GM19452 (cell line): ENCODE data around the gene SRCAP.
"Not testable (repeated sequence)": the region's sequence is repeated elsewhere in the genome, so short reads cannot be mapped to it uniquely, and the experiment has no call there.

Experiments used
- ATAC-seq: cut with Tn5 transposase; IDR thresholded peaks from one replicate; pipeline ENCODE4 v1.9.1; 2021; ENCODE audit not compliant: unreplicated experiment

The SRCAP gene

DNA sequence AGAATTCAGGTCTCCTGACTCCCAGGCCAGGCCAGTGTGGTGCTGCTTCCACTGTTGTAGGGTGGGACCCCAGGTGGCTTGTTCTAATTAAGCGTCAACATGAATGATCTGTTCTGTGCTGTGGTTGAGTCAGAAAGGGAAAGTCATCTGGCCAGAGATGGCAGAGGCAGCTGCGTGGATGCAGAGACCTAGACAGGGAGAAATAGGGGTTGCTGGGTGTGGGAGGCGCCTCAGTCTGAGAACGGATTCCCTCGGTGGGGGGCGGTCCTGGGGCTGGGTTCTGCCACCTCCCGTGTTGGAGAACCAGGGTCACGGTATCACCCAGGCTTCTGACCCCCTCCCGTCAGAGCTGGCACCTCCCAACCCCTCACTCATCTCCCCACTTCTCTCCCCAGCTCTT lies 35.2 kb upstream of the SRCAP start:
- no peak for ATAC-seq

DNA sequence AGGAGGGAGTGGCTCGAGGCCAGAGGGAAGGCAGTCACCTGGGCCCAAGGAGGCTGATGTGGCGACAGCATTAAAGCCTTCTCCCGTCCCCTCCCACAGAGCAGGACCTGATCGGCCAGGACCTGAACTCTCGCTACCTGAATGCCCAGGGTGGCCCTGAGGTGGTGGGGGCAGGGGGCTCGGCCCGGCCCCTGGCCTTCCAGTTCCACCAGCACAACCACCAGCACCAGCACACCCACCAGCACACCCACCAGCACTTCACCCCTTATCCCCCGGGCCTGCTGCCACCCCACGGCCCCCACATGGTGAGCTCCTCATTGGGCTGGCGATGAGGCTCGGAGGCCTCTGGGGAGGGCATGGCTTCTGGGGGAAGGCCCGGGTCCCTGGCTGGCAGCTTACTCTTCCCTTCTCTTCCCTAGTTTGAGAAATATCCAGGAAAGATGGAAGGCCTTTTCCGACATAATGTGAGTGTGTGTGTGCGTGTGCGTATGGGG lies 34.3 kb upstream of the SRCAP start:
- ATAC-seq: no peak

DNA sequence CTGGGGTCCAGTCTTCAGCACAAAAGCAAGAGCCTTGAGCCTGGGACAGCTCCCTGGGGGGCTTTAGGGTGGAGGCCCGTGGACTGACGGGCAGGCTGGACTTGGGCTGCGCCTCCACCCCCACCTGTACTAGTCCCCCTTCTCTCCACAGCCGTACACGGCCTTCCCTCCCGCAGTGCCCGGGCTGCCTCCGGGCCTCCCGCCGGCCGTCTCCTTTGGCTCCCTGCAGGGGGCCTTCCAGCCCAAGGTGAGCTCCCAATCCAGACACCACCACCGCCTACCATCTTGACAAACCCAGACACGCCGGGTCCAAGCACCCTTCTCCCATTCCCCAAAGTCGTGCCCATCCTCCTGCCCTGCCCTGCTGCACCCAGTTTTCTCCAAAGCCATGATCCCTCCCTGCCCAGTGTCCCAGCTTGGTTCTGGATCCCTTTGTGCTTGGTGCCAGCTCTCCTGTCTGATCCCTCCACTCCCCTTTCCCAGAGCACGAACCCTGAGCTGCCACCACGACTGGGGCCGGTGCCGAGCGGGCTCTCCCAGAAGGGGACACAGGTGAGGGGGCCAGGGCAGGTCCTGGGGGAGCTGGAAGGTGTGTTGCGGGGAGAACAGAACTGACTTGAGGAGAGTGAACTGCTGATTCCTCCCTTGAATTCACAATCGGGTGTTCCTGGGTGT lies 33.7 kb upstream of the SRCAP start:
- ATAC-seq: no peak

DNA sequence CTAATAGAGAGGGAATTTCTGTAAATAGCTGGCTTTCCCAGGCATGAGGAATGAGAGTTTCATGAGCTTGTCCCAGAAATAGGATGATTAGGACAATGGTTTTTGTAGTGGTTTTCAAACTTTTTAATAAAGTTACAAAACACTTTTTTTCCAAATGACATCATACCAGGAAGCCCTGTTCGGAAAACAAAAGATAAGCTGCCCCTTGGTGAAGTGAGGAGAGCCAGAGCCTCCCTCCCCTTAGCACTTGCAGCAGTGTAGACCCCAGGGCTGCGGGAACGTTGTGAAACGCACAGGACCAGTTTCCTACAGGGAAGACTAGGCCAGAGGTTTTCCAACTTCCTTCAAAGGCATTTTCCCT lies 33.2 kb upstream of the SRCAP start:
- no peak for ATAC-seq

DNA sequence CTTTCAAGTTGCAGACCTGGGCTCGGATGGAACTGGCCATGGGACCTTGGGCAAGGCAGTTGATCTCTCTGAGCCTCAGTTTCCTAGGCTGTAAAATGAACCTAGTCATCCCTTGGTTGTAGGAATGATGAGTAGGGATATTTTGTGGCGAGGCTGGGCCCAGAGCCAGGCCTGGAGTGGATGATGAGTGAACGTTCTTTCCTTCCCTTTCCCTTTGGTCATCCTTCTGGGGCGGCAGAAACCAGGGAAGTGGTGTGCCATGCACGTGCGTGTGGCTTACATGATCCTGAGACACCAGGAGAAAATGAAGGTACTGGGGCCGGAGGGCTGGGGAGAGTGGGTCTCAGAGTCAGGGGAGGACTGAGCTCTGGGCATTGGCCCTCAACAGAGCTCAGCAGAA lies 32.3 kb upstream of the SRCAP start:
- no peak for ATAC-seq

DNA sequence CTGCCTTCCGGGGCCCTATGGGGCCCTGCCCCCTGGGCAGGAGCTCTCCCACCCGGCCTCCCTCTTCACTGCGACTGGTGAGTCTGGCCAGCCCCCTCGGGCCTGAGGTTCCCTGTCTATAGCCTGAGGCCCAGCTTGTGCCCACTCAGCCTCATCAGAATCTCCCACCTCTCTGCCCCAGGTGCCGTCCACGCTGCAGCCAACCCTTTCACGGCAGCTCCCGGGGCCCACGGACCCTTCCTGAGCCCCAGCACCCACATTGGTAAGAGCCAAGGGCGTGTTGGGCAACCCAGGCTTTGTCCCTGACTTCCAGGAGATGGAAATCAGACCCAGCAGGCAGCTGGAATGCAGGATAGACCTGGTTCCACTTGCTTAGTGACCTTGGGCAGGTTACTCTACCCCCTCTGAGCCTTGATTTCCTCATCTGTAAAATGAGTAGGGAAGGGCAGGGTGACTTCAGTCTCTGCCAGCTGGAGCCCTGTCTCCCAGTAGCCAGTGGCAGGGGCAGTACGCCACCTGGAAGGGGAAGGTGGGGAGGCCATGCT lies 31.5 kb upstream of the SRCAP start:
- no peak for ATAC-seq

DNA sequence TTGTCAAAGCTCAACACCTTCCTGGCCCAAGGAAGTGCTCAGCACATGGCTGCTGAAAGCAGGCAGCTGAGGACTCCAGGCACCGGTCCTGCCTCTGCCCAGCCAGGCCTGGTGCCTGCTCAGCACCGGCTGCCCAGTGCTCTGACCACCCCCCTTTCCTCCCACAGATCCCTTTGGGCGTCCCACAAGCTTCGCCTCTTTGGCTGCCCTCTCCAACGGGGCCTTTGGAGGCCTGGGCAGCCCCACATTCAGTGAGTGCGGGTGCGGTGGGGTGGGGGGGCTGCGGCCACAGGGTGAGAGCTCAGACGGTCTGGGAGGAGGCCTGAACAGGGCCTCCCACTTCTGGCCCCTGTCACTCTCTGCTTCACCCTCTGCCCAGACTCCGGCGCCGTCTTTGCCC lies 30.6 kb upstream of the SRCAP start:
- no peak for ATAC-seq

DNA sequence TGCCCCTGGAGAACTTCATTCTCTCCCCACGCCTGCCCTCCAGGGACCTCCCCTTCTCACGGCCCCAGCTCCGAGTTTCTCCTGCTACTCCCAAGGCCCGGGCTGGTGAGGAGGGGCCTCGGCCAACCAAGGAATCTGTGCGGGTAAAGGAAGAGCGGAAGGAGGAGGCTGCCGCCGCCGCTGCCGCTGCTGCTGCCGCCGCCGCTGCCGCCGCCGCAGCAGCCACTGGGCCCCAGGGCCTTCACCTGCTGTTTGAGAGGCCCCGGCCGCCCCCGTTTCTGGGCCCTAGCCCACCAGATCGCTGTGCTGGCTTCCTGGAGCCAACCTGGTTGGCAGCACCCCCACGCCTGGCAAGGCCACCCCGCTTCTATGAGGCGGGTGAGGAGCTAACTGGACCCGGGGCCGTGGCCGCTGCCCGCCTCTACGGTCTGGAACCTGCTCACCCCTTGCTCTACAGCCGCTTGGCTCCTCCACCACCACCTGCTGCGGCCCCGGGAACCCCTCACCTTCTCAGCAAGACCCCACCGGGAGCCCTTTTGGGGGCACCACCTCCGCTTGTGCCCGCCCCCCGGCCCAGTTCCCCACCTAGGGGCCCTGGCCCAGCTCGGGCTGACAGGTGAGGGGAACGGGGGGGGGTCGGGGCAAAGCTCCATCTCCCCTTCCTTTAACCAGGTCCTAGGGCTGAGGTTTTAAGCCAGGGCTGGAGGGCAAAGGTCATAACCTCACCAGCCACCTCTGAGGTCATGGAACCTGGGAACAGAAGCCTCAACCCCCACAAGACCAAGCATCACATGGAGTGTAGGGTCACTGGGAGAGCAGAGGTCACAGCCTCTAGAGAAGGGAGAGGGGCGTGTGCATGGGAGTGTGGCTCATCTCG lies 29.7 kb upstream of the SRCAP start:
- ATAC-seq: no peak

DNA sequence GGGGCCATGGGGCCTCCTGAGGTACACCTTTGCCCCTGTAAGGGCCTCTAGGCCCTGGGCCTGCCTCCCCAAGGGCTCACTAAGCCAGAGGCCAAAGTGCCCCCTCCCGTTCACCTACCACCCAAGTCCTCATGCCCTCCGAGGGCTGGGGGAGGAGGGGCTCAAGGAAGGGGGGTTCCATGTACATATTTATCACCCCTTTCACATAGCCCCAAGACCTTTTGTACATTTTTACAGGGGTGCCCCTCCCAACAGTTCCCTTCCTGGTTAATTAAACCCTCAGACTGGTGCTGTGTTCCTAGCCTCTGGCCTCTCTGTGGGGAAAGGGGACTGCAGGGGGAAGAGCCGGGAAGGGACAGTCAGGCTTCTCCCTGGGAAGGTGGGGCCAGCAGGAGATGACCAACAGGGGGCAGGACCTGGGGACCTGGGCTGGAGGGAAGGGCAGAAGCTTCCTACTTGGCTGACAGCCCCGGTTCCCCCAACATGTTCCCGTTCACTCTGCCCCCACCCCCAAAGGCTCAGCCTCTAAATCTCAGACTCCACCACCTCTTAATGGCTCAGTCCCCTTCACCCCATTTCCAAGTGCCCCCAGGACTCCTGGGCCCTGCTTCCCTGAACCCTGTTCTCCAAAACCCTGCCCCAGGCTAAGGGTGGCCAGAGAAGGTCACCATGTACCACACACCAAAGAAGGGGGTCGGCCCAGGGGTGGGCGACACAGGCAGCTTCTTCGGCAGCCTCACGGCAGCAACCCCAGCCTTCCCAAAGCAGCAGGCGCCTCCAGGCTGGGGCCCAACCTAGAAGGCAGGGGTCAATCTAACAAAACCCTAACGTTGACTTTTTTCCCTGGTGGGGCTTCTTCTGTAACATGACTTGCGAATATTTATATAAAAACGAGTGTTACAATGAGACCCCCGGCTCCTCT lies 28.8 kb upstream of the SRCAP start:
- ATAC-seq: no peak

DNA sequence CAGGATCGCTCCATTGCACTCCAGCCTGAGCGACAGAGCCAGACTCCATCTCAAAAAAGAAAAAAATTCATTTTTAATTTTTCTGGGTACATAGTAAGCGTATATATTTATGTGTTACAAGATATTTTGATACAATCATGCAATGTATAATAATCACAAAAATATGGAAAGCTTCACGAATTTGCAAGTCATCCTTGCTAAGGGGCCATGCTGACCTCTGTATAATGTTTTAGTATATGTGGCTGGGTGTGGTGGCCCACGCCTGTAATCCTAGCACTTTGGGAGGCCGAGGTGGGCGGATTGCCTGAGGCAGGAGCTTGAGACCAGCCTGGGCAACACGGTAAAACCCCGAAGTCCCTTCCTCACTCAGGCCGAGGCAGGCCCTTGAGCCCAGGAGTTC lies 23.8 kb upstream of the SRCAP start:
- ATAC-seq: no peak

DNA sequence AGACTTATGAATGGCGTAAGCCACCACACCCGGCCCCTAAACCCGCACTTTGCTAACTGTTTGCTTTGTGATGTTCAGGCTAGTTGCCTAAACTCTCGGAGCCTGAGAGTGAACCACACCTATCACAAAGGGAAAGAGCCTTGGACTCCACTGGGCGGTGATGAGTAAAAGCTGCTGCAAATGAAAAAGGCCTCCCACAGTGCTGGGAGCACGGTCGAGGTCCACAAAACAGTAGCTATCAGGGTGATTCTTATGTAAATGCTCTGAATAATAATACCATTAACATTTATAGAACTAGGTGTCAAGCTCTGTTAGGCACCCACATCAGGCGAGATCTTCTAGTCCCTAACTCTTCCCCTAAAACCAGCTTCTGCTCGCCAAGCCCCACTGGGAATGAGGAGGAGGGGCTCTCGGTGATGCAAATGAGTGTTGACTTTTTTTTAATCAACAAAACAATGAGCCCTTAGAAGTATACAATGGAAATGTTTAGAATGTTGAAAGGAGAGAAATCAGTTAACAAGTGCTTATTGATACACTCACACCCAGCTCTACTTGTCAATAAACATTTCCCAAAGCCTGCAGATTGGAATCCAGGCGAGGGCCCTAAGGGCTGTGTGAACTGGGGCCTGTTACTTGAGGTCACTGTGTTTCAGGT lies 20.9 kb upstream of the SRCAP start:
- no peak for ATAC-seq

DNA sequence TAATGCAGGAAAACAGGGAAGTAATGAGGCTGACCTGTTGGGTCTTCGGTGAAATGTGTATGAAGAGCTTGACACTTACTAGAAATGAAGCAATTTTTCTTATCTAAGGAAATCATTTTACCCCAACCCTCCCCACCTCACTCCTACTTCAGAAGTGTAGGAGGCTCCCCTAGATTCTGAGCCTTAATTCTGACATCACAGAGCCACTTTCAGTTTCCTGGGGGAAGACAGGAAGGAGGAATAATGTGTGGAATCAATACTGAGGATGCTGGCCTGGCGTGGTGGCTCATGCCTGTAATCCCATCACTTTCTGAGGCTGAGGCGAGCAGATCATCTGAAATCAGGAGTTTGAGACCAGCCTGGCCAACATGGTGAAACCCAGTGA lies 20.4 kb upstream of the SRCAP start:
- no peak for ATAC-seq

DNA sequence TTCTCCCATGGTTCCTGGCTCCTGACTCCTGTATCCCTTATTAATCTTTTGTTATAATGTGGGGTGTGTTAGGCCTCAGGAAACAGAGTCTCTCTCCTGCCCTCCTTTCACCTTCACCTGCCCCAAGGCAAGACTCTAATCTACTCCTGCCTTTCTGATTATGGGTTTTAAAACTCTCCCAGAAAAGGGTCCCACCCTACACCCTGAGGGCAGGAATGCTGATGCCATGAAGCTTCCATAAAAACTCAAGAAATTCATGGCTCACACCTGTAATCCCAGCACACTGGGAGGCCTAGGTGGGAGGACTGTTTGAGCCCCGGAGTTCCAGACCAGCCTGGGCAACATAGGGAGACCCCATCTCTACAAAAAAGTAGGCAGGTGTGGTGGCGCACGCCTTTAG lies 18.6 kb upstream of the SRCAP start:
- ATAC-seq: no peak

DNA sequence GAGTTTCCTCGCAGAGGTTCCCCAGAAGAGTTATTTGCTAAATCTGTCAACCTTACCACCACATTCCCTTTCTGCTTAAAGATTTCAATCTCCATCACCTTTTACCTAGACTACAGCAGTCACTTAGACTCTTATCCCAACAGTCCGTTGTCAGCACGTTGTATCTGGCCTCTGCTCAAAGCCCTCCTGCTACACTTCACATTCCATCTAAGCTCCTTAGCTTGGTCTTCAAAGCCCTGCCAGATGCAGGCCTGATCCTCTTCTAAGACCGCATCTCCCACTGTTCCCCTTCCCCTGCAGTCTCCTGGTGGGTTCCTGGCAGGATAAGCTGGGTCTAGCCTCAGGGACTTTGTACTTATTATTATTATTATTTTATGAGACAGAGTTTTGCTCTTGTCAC lies 10.3 kb upstream of the SRCAP start:
- no peak for ATAC-seq

DNA sequence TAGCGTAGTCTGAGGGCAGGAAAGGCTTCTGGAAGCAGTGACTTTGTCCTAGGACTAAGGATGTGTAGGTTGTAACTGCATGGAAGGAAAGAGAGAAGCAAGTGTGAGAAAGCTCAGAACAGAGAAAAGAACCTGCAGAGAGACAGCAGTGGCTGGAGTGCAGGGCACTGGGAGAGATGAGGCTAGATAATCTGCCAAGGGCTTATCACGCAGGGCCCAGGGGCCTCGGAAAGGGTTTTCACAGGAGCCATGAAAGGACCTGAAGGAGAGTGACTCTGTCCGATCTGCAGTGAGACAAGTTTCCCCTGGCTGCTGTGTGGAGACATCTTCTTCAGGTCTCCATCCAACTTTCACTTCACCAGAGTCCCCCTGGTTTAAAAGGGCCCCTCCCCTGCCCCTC lies 7.1 kb upstream of the SRCAP start:
- no peak for ATAC-seq

DNA sequence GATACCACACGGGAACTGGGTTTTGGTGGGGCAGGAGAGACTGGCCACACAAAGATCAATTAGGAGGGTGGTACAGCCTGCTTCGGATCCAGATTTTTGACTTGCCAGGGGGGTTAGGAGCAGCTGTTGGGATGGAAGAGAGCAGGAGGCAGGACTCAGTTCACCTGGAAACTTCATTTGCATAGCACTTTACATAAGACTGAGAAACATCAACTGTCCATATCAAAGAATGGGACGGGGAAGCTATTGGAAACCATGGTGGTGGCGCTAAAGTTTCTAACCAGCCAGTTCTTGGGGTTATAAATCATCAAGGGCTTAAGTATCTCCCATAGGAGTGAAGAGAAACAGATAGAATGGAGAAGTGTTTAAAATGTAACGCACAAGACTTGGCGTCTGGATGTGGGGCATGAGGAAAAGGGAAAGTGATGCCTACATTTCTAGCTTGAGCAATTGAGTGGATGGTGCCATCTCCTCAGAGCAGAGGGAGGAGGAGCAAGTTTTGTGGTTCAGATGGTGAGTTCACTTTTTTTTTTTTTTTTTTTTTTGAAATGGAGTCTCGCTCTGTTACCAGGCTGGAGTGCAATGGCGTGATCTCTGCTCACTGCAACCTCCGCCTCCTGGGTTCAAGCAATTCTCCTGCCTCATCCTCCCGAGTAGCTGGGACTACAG lies 6.4 kb upstream of the SRCAP start:
- no peak for ATAC-seq

DNA sequence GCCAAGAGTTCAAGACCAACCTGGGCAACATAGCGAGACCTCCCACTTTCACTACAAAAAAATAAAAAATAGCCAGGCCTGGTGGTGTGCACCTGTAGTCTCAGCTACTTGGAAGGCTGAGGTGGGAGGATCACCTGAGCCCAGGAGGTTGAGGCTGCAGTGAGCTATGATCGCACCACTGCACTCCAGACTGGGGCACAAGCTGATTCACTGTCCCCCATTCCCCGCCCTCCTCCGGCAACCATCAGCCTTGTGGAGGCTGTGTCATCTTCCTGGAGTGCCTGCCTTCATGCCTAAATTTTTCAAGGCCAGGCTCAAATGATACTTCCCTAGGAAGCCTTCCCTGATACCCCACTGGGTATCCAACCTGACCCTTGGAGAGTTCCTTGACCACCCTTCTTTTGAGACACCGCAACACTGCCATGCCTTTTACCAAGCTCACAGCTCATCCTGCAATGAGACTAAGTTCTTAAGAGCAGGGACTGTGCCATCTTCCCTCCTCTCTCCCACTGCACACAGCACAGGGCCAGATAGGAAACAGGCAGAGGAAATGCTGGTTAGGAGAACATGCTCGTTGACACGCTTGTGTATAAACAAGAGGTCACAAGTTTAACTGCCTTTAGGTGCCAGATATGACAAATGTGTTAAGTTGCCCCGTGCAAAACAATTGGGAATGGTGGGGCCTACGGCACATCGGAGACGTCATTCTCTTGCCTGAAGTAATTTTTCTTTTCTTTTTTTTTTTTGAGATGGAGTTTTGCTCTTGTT lies 3.9 kb upstream of the SRCAP start:
- no peak for ATAC-seq

DNA sequence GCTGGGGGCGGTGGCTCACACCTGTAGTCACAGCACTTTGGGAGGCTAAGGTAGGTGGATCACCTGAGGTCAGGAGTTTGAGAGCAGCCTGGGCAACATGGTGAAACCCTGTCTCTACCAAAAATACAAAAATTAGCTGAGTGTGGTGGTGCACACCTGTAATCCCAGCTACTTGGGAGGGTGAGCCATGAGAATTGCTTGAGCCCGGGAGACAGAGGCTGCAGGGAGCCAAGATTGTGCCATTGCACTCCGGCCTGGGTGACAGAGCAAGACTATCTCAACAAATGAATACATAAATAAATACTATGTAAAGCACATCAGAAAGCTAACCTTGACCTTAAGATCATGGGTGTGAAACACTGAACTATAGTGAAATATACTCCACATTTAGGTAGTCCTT lies 2.3 kb upstream of the SRCAP start:
- not testable (repeated sequence) for ATAC-seq
